Cardiac septum (tissue), 1 donor: Measurements from ENCODE around the gene CDKN1C. TPM values are rescaled to one million over a fixed set of nuclear protein-coding genes. Genes with fewer than 3 reads are reported as not detected.

Experiments
- DNase-seq: peaks from one replicate; pipeline ENCODE4 v3.0.0-alpha.2; 2020; ENCODE audit warnings: low spot score
- intact Hi-C: fragments of 100-400 bp; cut with DNase I; formaldehyde crosslinking; loops from one replicate; pipeline ENCODE4 v1.14.0; 2022
- total RNA-seq: library from RNA; stranded (reverse); fragmentation: NEBNext Ultra II Directional; extraction: Animal tissue kit (Norgen Biotek cat#: 25700); gene quantifications from one replicate; pipeline ENCODE4 v1.2.1, GENCODE V29; 2021
- donor health status: DM: no; HTN: no; CAD: no.

The CDKN1C gene
- total RNA-seq, 1 donor from 2014 or later = 11.5 TPM

DNA sequence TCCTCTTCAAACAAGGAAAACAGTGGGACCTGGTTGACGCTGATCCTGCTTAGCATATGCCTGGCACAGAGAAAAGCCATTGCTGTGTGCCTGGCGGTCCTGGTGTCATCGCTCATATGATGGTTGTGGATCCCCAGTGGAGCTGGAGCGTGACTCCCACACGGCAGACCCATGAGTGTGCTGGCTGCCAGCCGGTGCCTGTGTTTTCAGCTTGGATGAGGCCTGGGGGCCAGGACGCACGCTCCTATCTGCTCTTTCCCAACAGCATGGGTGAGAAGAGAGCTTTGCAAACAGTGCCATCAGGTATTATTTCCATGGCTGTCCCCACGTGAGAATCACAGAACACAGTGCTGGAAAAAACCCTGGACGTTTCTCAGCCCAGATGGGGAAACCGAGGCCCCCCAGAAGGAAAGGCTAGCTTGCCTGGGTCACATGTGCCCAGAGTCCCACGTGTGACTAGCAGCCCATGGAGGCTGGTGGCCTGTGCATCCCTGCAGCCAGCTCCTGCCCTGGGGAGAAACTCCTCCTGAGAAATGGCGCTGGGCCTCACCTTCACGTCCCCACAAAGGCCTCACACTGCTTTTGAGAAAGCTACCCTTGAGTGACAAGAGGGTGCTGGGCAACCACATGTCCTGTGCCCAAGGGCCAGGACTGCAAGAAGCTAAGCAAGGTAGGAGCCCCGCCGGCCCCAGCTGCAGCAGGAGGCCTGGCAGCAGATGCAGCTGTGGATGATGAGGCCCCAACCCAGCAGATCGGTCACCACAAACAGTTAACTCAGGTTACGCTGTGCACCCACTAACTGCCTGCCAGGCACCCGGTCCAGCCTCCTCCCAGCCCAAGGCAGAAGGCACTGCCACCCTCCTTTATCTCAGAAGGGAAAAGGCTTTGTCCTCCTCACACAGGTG, 4.2 kb downstream of the CDKN1C start:
- intact Hi-C loops = loop anchor here (5.0 to 10.0 kb wide), 4 partner anchors 44 to 577 kb away; partner anchors contain the start of genes C11orf21, KCNQ1OT1 and TSPAN32
- no peak for DNase-seq

DNA sequence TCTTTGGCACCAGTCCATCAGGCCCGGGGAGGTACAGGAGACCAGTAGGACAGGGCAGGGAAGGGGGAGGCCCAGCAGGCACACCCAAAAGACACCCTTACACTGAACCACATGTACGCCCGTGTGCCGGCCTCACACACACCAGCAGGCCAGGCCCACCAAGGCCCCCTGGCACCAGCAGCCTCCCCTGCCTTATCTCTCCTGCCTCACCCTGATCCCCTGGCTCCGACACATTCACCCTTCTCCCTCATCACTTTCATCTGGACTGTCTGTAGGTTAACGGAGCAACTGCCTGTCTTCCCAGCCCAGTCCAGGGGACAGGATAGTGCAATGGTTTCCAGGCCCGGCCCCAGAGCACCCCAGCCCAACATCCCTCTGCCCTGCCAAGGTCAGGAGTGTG, 4.9 kb downstream of the CDKN1C start:
- no peak for DNase-seq
- intact Hi-C loops = loop anchor here (5.0 to 10.0 kb wide), 4 partner anchors 43 to 576 kb away; partner anchors contain the start of genes C11orf21, KCNQ1OT1 and TSPAN32

DNA sequence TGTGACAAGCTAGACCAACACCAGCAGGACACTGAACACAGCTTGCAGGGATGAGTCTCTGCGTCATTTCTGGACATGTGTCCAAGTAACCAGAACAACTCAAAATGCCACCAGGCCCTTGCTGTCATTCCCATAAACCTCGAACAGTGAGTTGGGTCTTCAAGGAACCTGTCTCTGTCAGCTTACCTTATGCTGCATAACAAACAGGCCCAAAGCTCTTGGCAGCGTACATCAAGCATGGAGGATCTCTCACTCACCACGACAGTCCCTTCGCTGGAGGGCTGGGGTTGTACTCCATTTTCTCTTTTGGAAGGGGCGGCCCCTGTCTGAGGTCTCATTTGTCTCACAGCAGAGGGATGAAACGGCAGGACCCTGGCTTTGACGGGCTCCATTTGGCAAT, 6.8 kb downstream of the CDKN1C start:
- no peak for DNase-seq
- intact Hi-C loops = no loop called here

DNA sequence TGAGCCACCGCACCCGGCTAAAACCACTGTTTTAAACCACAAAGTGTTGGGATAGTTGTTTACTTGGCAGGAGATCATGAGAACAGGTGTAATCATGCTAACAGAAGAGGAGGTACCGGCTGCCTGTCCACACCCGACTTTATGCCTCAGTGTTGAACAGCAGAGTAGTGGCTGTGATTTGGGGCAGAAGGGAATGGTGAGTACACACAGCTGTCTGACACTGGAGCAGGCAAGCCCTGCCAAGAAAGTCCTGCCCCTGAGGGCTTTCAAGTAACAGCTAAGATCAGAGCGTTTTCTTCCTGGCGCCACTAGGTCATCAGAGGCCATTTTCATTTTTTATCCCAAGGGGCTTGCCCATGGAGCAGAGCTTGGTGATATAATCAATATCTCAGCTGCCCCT, 8.1 kb downstream of the CDKN1C start:
- intact Hi-C loops = no loop called here
- no peak for DNase-seq

DNA sequence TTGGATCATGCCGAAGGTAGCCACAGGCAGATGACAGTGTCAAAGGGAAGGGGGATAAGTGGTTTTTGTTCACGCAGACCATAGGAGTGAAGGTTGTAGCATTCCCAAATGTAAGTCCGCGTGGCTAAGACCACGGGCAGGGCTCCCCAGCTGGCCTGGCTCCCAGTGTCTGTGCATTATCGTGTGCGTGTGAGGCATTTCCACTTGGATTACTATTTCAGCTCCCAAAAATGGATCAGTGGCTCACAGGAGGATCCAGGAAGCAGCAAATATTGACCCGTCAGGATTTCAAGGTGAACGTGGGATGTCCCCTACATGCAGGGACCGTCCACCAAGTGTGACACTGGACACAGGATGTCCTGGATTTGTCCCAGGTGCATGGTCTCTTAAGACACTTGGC, 10.6 kb downstream of the CDKN1C start:
- intact Hi-C loops = no loop called here
- no peak for DNase-seq

DNA sequence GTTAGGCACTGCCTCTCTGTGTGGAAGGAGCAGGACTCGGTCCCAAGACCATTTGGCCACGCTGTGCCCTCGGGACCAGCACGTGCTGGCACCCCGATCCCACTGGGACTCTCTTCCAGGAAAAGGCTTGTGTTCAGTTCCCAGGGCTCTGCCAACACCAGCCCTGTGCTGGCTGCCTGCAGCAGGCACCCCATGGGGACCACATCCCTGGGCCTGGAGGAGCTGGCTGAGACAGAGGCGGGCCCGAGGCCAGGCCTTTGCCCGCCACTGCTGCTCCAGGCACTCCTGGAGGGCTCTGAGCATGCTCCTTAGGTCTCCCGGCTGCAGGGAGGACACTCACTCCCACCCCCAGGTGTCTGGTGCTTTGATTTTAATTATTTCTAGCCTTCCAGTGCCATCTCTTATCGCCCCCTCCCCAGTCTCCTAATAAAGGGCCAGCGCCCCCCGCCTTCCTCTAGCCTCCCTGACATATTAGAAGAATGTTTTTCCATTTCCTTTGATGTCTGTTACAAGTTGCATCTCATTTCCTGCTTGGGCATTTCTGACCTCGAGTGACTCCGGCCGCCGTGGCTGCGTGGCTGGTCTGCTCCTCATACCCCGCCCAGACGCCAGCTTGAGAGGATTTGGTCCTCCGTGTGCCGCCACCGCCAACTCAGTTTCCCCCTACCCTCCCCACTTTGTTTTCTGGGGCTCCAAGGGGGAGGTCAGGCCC, 14.4 kb downstream of the CDKN1C start:
- intact Hi-C loops = no loop called here
- no peak for DNase-seq

DNA sequence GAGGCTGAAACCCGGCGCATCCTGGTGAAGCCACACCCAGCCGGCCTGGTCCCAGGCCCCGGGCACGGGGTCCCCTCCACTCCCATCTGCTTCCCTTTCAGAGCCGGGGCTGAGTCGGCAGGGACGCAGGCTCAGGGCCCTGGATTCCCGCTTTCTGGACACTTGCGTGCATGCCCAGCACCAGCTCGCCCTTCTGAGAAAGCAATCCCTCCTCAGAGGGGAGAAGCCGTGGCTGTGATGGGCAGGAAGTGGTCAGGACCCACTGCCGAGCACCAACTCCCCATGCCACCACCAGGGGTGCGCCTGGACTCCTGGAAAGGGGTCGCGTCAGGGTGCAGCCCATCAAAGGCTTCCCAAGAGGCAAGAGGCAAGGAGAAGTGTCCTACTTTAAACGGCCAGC, 15.1 kb downstream of the CDKN1C start:
- no peak for DNase-seq
- intact Hi-C loops = no loop called here

DNA sequence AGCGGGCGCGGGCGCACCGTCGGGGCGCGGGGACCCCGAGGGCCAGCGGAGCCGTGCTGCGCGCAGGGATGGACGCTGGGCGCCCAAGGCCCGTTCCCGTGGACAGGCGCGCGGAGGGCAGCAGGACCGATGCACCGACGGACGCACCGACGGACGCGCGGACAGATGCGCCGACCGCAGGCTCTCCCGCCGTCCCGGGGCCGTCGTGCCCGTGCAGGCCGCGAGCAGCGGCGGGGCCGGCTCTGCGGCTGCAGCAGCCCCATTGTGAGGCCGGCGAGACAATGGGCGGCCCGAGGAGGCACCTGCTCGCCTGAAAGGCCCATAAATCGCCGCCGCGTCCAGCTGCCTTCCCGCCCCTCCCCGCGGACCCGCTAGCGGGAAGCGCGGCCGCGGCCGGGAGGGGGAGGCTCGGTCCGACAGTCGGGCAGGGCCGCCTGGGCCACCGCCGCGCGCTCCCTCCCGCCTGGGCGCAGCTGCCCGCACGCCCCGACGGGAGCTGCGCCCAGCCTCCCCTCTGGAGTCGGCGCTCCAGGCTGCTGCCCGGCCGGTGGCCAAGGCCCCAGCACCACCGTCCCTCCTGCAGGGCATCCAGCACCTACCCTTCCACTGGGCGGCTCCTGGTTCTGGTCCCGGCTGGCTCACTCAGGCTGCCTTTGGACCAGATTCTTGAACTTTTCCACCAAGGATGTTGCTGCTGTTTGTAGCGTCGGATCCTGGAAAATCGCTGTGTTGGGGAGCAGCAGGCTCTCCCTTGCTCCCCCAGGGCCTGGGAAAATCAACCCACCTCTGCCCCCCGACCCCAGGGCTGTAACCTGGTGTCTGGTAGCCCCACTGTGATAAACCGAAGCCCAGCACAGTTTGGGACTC, 15.8 kb downstream of the CDKN1C start:
- intact Hi-C loops = no loop called here
- no peak for DNase-seq

DNA sequence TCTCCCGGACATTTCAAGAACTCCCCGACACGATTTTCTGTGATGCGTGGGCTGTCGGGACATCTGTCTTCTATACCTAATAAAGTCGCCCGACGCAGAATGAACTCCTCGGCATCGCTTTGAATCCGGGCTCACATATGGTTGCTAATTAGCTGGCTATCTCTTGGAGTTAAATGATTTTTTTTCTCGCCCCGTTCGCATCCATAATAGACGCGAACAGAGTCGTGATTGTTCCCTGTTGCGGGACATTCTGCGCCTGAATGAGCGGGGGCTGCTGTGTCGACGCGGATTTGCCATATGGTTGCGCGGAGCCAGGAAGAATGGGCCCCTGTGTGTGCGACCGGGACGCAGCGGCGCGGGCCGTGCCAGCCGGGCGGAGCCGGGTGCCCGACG, 16.4 kb downstream of the CDKN1C start:
- intact Hi-C loops = no loop called here
- no peak for DNase-seq

DNA sequence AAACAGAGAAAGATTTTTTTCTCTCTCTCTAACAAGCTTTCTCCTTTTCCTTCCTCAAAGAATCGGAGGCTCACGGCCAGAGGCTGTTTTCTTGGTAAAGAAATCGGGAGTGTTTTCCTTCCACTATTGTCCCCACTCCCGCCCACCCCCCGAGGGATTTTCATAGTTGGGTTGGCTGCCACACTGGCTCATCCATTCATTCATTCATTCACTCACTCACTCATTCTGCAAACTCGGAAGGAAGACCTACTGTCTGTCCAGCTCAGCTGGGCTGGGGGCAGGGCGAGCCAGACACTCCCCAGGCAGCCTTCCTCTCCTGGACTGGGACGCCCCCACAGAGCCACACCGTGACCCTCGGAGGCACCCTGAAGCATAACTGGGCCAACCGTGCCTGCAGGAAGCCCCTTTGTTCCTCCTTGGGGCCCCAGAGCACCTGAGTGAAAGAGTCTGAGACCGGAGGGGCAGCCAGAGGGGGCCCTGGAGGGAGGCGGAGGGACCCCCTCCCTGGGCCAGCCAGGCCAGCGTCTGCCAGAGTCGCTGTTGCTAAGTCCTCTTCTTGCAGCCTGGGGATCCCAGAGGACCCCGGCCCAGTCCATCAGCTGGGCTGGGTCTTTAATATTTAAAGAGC, 17.0 kb downstream of the CDKN1C start:
- intact Hi-C loops = no loop called here
- no peak for DNase-seq

DNA sequence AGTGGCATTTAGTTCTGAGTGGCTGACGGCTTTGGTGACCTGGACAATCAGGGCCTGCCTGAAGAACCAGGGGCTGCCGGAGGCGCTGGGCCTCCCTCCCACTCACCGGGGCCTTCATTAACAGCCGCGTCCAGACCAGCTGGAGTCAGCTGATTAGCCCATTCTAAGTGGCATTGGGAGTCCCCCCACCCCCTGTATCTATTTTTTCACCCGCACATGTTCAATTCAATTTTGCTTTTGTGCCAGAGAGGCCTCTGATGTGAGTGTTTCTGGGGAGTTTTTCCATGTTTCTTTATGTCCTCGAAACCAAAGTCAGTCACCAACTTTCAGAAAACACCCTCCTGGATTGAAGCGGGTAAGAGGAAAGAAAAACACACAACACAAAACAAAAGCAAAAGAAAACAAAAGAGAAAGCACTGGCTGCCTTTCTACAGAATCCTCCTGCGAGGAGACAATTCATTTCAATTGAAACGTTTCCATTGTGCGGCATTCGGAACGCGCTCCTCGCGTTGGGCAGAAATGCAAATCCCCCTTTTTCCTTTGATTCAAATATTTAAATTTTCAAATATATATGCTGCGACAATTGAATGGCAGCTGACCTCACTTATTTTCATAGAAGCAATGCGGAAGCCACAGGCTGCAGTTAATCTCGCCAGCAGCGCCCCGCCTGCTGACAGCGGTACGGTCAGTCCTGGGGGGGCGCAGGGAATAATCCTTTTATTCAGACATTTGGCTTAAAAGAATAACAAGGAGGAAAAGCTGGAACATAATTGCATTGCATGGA, 17.7 kb downstream of the CDKN1C start:
- DNase-seq = no peak
- intact Hi-C loops = no loop called here

DNA sequence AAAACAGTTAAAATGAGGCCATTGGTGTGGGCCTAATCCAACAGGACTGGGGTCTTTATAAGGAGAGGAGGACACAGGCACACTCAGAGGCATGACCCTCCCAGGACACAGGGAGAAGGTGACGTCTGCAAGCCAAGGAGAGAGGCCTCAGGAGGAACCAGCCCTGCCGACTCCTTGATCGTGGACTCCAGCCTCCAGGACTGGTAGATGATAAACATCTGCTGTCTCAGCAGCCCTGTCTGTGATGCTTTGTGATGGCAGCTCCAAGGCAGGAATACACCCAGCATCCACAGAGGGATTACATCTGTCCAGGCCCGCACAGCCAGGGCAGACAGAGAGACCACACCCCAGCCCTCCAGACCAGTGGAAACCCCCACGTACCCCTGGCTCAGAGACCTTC, 18.4 kb downstream of the CDKN1C start:
- DNase-seq = no peak
- intact Hi-C loops = no loop called here

DNA sequence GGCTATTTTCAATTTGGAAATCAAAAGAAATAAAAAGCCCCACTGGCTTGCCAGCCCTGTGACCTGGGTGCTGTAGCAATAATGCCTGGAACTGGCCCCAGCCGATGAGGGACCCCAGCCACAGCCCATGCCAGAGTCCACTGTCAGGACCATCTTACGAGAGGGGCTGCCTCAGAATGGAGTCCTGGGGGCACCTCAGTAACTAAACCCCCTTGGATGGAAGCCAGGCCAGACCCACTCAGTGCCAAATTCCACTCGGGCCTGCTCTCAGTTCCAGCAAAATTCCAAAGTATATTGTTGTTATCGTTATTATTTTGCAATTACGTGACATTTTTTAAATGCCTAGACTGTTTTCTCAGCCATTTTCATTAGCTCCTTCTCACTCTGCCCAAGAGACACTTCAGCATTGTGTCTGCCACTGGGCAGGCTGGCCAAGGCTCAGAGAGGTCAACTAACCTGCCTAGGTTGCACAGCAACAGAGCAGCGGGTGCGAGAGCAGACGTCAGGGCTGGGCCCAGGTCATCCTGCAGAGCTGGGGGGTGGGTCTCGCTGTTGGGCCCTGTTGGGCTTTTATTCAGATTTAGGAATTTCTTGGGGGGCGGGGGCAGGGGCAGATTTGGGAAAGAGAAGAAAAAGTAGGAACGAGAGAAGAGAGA, 19.5 kb downstream of the CDKN1C start:
- intact Hi-C loops = no loop called here
- no peak for DNase-seq

DNA sequence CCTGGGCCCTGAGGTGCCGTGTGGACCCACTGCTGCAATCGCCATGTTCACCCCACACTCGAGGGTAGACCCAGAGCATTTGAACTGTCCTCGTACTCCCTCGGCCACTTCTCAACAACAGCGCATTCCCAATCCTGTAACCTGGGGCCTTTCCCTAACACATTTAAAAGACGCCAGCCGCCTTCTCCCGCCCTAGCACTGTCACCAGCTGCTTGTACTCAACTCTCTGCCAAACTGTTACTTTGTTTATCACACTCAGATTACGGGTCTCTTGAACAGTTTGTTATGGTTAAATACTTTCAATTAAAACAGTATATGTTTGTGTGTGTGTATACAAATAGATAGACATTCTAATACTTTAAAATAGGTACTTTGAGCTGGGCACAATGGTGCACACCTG, 20.7 kb downstream of the CDKN1C start:
- DNase-seq = no peak
- intact Hi-C loops = no loop called here

DNA sequence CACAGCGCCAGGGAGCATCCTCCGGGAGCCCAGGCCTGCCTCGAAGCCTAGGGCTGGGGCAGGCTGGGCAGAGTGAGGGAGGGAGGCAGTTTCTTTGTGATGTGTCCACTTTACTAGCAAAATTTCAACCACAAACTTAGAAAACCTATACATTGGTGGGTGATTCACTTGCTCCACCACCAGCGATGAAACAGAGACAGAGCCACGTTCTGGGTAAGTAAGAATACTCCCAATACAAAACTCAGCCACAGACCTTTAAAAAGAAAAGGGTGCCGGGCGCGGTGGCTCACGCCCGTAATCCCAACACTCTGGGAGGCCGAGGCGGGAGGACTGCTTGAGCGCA, 22.3 kb downstream of the CDKN1C start:
- no peak for DNase-seq
- intact Hi-C loops = no loop called here

DNA sequence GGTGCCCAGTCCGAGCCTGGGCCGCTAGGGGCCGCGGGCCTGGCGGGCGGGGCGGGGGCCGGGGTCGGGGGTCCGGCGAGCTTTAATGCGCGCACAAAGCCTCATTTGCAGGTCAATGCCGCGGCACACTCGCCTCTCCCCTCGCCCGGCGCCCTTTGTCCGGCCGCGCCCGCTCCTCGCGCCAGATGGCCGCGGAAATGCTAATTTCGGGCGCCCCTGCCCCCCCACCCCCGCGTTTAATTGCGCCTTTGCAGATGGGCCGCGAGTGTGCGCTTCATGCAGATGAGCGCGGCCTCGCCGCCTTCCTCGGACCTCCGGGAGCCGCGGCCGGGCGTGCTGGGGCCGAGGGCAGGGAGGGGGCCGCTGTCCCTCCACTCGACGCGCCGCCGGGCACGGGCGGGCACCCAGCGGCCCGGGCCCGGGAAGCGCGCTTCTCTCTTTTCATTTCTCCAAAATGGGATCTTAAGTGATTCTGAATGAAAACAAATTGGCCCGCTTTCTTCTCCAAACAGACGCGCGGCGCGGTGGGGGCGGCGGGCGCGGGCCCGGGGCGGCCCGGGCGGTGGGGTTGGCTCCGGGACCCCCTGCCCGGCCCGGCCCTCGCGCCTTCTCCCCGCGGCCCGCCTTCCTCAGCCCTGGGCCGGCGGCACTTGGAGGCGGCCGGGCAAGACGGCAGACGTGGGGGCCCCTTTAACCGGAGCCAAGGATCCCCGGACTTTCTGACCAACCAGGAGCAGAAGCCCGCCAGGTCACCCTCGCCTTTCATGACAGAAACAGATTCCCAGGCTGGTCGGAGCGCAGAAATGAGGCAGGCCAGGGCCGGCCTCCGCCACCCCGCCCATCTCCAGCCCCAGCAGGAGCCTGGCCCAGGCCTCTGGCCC, 22.9 kb downstream of the CDKN1C start:
- DNase-seq = no peak
- intact Hi-C loops = no loop called here

DNA sequence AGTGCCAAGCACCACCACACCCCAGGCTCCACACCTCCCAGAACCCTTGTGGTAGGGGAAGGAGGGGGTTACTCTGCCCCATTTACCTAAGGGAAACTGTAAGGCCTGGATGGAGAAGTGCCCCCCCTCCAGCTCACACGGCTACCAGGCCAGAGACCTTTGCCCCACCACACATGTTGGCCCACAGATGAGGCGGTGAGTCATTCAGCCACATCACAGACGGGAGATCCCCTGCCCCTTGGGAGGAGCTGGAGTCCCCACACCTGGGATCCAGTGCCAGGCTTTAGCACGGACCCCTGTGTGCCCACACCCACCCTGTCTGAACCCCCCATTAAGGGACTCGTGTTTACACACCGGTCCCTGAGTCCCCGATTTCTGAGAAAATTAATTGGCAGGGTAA, 24.9 kb downstream of the CDKN1C start:
- no peak for DNase-seq
- intact Hi-C loops = no loop called here

DNA sequence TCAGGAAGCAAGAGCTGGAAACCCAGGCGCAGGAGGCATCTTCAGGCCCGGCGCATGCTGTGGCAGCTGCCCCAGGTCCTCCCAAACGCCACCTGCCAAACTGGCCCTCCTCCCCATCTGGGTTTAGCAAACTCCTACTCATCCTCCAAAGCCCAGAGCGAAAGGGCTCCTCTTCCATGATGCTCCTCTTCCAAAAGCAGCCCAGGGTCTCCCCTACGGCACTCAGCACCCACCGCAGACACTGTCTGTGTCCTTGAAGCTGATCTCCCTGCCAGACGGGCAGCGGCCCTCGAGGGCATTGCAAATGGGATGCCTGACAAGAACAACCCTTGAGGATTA, 25.9 kb downstream of the CDKN1C start:
- no peak for DNase-seq

More for the DNA sequence above, 25.9 kb downstream of the CDKN1C start:
- intact Hi-C loops = no loop called here
